Activated T-helper 1 cell treated with Interleukin-2 at 50 U/mL for 16 hours (primary cell): ENCODE data around the gene MAP2K2.
A peak's percentile ranks its signal among the peaks of the same experiment; 100 is the strongest.
"Not testable (repeated sequence)": the region's sequence is repeated elsewhere in the genome, so short reads cannot be mapped to it uniquely, and the experiment has no call there.

ENCODE experiments used
- DNase-seq: peaks from one replicate; pipeline ENCODE4 v3.0.0-alpha.2; 2020; ENCODE audit warnings: low read depth

The MAP2K2 gene

DNA sequence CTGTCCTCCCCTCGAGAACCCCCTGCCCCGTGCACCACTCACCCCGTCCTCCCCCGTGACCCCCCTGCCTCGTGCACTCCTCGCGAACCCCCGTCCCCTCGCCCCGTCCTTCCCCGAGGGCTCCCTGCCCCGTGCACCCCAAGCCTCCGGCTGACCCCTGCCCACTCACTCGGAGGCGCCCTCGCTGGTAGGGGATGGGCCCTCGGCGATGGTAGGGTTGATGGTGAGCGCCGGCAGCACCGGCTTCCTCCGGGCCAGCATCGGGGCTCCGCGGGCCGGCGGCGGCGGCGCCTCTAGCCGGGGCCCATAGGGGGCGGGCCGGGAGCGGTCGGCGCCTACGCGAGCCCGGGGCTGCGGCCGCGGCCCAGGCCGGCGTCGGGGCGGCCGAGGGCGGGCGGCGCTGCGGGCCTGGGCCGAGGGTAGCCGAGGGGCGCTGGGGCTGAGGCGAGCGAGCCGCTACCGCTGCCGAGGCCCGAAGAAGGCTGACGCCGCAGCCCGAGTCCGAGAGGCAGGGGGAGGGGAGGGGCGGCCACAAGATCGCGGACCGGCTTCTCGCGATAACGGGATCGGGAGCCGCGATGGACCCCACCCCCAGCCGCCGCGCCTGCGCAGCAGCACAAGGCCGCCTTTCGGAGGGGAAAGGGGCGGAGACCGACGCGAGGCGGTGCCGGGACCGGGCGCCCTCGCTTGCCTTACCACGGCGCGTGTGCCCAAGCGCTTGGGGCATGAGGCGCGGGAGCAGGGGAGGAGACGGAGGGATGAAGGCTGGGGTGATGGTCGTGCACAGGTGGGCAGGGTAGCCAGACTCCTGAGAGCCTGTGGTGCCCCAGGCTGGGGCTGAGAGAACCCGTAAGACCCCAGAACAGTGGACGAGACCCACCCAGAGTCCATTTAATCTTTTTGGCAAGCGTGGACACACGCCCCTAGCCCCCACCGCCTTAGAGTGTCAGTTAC, at the start of gene MAP2K2:
Gene MAP2K2 (minus strand): TSS at position 508 of the 954 bp plus-strand sequence. CDS start 247 bp downstream, at position 261.
- peak; percentile 95 for DNase-seq

DNA sequence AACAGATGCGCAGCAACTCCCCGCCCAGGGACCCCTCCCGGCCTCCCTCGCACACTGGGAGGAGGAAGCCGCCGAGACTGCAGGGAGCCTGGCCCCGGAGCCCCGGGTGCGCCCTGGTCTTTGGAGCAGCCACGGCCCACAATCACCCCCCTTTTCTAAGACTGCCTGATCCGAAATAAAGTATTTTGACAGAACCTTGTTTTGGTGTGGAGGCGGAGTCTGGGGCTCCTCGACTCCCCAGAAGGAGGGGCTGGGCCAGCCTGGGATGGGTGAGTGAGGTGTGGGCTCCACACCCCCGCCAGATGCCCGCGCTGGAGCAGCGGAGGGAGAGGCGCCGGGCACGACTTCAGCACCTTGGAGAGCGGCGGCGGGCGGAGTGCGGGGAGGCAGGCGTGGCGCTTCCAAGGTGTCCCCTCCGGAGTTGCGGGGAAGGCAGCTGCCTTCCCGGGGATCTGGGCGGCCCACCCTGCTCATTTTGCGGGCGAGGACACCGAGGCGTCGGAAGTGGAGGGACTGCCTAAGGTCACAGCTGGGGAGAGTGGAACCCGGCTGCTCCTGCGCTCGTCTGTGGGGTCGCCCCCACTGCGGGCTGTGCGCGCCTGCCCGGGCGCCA, 49.0 kb upstream of the MAP2K2 start:
- DNase-seq = peak; percentile 45

DNA sequence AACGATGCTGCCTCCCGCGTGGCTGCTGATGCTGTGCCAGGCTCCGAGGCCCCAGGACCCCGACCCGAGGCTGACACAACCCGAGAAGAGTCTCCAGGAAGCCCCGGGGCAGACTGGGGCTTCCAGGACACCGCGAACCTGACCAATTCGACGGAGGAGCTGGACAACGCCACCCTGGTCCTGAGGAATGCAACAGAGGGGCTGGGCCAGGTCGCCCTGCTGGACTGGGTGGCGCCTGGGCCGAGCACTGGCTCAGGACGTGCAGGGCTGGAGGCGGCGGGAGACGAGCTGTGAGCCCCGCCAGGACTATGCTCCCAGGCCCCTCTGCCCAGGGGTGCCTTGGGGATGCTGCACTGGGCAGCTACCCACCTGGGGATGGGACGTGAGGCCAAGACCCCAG, 47.8 kb upstream of the MAP2K2 start:
- no peak for DNase-seq

DNA sequence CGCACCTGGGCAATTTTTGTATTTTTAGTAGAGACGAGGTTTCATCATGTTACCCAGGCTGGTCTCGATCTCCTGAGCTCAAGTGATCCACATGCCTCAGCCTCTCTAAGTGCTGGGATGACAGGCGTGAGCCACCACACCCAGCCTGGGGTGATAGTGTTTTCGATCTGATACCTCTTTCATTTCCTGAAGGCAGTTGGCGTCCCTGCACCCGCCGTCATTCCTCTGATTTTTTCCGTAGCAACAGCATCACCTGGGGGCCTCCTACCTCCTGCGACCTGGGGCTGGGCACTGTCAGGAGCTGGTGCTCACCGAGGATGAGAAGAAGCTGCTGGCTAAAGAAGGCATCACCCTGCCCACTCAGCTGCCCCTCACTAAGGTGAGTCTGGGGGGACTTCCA, 40.3 kb upstream of the MAP2K2 start:
- DNase-seq = no peak

DNA sequence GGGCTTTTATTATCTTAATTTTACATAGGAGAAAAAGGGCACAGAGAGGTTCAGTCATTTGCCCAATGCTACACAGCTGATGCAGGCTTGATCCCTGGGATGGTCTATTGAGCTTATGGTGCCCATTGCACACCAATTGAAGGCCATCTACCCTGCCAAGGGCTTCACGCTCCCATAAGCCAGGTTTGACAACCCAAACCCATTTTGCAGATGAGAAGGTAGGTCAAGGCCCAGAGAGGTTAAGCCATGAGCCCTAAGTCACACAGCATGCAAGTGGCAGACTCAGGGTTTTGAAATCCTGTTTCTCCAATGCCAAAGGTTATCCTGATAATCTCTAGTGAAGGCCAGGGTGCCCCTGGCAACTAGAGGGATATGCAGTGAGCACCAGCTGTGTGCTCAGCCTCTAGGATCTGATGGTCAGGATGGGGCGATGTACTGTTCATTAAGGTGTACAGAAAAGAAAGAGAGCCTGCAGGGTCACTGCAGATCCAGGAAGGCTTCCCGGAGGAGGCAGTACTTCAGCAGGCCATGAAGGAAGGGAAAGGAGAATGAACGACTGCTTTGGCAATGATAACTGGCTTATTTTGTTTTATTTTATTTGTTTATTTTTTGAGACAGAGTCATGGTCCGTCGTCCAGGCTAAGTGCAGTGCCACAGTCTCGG, 37.6 kb upstream of the MAP2K2 start:
- no peak for DNase-seq

DNA sequence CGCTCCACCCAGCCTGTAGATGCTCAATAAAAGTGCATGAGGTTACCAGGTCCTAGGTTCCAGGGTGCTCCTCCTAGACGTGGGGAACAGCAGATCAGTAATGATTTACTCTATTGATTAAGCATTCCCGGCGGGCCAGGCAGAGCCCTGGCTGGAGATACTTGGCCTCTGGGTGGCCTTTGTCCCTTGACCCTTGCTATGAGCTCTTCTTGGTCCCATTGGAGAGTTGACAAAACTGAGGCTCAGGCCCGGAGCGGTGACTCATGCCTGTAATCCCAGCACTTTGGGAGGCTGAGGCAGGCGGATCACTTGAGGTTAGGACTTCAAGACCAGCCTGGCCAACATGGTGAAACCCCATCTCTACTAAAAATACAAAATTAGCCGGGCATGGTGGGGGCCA, 34.0 kb upstream of the MAP2K2 start:
- DNase-seq = not testable (repeated sequence)

DNA sequence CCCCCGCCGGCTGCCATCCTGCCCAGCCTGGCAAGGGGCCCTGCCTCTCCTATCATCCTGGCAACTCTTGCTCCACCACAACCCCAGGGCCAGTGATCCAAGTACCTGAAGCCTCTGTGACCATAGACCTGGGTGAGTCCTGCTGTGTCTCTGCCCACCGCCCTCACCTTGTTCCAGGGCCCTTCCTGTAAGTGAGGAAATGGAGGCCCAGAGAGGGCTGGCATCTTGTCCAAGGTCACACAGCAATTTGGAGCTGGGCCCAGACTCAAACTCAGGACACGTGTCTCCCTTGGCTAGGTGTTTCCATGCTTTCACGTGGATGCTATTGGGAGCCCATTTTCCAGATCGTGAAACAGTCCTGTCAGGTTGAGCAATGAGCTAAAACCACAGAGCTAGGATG, 33.2 kb upstream of the MAP2K2 start:
- no peak for DNase-seq

DNA sequence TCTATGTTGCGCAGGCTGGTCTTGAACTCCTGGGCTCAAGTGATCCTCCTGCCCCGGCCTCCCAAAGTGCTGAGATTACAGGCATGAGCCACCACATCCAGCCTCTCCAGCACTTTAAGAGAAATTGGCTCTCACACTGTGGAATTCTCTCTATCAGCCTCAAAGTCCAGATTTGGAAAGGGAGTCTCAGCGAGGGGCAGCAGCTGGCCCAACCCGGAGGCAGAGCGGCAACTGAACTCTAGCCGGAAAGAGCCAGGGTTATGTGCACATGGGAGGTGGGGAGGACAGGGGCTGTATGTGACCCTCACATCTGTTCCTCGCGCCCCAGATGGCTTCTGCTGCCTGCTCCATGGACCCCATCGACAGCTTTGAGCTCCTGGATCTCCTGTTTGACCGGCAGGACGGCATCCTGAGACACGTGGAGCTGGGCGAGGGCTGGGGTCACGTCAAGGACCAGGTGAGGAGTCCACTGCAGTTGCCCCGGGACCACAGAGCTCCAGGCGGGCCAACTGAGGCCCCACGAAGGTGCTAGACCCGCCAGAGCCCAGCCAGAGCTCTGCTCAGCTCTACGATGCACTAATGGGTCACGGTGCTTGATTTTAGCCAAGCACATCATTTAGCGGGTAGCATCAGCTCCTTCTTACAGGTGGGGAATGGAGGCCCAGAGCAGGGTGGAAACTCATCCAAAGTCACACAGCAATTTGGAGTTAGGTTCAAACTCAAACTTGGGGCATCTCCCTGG, 30.8 kb upstream of the MAP2K2 start:
- DNase-seq = no peak

DNA sequence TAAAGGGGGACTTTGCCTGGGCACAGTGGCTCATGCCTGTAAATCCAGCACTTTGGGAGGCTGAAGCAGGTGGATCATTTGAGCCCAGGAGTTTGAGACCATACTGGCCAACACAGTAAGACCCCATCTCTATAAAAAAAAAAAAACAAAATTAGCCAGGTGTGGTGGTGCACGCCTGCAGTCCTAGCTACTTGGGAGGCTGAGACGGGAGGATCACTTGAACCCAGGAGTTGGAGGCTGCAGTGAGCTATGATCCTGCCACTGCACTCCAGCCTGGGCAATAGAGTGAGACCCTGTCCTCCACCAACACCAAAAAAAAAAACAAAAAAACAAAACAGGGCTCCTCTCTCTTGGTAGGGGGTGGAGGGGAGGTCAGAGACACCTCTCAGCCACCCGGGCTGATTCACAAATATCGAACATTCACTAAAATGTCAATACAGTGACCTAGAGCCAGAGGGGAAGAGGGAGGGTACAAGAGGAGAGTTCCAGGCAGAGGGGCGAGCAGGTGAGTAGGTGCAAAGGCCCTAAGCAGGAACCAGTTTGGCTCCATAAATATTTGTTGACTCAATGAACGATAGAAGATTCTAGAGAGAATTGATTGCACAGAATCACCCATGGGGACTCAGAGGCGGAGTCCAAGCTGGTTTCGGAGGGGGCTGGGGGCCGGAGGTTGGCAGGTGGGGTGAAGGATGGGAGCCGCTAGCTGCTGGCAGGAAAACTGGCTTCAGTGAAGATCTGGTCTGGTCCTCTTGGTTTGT, 28.5 kb upstream of the MAP2K2 start:
- no peak for DNase-seq

DNA sequence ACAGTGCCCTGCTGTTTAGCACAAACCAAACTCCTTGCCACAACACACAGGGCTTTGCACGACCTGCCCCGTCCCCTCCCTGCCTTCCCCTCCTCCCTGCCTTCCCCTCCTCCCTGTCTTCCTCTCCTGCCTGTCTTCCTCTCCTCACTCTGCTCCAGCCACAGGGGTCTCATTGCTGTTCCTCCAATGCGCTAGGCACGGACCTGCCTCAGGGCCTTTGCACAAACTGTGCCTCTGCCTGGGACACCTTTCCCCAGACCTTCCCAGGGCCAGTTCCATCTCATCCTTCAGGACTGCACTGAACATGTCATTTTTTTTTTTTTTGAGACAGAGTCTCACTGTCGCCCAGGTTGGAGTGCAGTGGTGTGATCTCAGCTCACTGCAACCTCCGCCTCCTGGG, 27.7 kb upstream of the MAP2K2 start:
- no peak for DNase-seq

DNA sequence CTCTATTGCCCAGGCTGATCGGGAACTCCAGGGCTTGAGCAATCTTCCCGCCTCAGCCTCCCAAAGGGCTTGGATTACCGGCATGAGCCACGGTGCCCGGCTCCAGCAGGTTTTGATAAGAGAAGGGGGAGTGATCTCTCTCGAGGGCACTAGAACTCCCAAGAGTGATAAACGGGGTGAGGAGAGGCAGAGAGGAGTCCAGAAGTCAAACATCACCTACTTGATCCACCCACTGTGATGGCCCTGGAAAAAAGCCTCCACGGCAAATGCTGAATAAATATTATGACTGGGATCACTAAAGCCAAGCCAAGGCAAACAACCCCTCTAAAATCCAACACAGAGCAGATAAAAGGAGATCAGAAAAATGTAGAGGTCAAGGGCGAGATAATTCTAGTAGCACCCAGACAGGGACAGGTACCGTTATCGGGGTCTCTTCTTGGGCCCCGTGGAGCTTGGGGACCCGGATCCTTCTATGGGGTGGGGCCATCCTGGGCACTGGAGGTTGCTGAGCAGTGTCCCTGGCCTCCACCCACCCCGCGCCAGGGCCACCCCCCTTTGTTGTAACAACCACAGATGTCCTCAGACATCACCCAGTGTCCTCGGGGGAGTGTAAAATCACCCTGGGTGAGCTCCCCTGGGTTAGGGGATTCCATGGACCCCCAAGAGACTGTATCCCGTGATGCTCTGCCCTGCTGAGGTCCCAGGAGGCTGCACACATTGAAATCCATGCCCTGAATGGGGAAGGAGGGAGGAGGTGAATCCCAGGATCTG, 25.8 kb upstream of the MAP2K2 start:
- no peak for DNase-seq

DNA sequence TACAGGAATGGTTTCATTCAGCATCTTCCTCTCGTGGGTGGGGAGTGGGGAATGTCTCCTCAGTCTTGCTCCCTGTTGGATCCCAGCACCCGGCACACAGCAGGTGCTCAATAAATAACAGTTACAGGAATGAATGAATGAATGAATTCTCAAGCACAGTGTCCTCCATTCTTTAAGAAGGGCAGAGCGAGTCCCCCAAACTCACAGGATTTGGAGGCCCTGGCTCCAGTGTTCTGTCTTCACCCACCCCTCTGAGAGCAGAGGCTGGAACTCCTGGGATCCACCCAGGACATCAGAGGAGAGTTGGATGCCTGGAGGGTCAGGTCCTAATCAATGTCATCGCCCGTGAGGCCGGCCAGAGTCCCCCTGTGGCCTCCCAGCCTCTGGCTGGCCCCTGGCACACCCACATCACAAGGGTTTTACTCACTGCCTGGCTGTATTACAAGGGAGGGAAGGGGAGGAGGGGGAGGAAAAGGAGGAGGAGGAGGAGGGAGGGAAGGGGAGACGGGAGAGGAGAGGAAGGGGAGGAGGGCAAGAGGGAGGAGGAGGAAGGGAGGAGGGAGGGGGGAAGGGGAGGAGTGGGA, 20.8 kb upstream of the MAP2K2 start:
- no peak for DNase-seq

DNA sequence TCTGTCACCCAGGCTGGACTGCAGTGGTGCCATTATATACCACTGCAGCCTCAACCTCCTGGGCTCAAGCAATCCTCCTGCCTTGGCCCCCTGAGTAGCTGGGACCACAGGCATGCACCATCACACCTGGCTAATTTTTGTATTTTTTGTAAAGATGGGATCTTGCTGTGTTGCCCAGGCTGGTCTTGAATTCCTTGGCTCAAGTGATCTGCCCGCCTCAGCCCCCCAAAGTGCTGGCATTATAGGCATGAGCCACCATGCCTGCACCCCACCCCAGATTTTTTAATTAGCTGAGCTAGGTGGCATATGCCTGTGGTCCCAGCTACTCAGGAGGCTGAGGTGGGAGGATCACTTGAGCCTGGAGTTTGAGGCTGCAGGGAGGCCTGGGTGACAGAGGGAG, 19.0 kb upstream of the MAP2K2 start:
- not testable (repeated sequence) for DNase-seq

DNA sequence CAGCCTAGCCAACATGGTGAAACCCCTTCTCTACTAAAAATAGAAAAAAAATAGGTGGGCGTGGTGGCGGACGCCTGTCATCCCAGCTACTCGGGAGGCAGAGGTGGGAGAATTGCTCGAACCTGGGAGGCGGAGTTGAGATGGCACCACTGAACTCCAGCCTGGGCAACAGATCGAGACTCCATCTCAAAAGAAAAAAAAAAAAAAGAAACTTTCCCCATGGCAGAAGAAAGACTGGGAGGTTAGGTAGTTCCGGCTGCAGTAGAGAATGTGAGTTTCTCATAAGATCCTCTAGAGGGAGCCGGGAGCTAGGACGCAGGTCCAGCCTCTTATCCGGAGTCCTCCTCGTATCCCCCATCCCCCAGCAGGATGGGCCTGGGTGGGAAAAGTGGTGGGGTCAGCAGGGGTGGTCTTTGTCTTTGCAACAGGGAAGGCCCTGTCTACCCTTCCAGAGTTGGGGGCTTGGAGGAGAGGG, 16.4 kb upstream of the MAP2K2 start:
- DNase-seq = no peak

DNA sequence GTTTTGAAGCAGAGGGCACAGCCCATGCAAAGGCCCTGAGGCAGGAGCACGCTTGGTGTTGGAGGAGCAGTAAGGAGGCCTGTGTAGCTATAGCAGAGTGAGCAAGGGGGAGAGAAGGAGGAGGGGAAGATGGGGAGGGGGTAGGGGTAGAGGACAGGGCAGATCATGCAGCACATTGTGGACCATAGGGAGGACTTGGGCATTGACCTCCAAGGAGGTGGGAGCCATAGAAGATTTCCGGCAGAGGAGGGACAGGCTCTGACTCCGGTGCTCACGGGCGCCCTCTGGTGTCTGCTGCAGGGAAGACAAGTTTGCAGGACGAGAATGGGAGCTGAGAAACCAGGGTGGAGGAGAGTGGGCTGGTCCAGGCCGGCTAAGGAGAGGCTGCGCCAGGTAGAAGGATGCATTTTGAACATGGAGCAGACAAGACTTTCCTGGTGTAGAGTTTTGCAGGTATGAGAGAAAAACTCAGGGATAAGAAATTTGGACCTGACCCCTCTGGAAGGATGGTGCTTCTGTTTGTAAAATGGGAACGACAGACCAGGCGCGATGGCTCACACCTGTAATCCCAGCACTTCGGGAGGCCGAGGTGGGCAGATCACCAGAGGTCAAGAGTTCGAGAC, 15.8 kb upstream of the MAP2K2 start:
- DNase-seq = peak; percentile 76

DNA sequence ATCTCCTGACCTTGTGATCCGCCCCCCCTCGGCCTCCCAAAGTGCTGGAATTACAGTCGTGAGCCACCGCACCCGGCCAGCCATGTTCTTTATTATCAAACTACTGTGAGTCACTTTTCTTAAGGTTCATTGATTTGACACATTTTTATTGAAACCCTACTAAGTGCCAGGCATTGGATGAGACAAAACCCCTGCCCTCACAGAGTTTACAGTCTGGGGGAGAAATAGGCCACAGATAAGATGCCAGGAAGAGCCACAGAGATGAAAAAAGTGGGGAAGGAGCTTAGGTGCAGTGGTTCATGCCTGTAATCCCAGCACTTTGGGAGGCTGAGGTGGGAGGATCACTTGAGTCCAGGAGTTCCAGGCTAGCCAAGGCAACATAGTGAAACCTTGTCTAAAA, 14.5 kb upstream of the MAP2K2 start:
- DNase-seq = no peak

DNA sequence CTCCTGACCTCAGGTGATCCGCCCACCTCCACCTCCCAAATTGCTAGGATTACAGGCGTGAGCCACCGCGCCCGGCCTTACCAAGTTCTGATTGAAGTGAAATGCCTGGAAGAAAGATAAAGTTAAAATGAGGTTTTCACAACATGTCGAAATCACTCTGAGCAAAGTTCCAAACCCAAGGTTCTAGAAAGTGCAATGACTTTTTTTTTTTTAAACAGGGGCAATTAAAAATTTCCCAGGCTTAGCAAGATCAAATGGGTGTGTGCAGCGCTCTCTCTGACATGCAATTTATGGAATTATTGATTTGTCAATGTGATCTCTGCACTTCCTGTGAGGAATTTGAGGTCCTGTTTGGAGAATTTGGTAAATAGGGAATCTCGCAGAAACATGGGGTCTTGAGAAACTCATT, 12.8 kb upstream of the MAP2K2 start:
- no peak for DNase-seq

DNA sequence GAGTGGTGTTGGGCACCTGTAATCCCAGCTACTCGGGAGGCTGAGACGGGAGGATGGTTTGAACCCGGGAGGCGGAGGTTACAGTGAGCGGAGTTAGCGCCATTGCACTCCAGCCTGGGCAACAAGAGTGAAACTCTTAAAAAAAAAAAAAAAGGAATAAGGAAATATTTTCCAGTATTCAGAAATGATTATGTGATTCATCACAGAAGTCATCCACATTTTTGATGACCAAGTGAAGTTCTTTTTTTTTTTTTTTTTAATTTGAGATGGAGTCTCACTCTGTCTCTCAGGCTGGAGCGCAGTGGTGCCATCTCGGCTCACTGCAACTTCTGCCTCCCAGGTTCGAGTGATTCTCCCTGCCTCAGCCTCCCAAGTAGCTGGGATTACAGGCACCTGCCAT, 11.5 kb upstream of the MAP2K2 start:
- not testable (repeated sequence) for DNase-seq

DNA sequence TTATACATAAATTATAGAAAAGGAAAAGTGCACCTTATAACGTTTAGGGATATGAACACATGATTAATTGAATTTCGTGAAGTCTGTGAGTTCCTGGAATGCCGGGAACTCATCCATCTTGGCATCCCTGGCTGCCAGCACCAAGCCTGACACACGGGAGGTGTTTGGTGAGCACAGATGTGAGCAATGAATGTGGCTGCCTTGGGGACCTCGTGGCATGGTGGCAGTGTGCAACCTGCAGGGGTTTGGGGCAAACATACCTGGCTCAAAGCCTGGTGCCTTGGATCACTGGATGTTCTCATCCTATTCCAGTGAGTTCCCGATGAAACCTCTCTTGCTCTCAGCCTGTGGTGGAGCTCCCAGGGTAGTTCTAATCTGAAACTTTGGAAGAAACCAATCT, 10.4 kb upstream of the MAP2K2 start:
- no peak for DNase-seq
